Measurements from ENCODE around the gene NEUROD4.

- TF ChIP-seq CTCF (IDR thresholded peaks at IDR 0.05) (no peak), POLR2A (IDR thresholded peaks at IDR 0.05) (no peak)
These were observed 46.2 kb upstream of the NEUROD4 start for GRCh38 chr12:54973556-54973955.

Measured in tibial nerve (tissue), 3 donors.